GM13977 (cell line): ENCODE measurements around the gene BCKDHA.

Experiments
- DNase-seq: peaks from one replicate; pipeline ENCODE4 v3.0.0; 2012; ENCODE audit warnings: low spot score
- in situ Hi-C: fragments of 300-500 bp; cut with MboI; formaldehyde crosslinking; loops from one replicate; pipeline ENCODE4 v1.12.0; 2022; ENCODE audit warnings: low sequenced_read_pairs, low pct_unique_long_range_greater_than_20kb, mixed read lengths, inconsistent platforms; ENCODE audit not compliant: unreplicated experiment
- TF ChIP-seq, protein P1 (sequence below): IDR thresholded peaks from 2 replicates; pipeline ENCODE4 v1.5.1; 2012; ENCODE audit warnings: mild to moderate bottlenecking, control low read depth; ENCODE audit not compliant: insufficient read depth; ENCODE audit errors: extremely low read depth, missing control alignments

Gene BCKDHA

DNA sequence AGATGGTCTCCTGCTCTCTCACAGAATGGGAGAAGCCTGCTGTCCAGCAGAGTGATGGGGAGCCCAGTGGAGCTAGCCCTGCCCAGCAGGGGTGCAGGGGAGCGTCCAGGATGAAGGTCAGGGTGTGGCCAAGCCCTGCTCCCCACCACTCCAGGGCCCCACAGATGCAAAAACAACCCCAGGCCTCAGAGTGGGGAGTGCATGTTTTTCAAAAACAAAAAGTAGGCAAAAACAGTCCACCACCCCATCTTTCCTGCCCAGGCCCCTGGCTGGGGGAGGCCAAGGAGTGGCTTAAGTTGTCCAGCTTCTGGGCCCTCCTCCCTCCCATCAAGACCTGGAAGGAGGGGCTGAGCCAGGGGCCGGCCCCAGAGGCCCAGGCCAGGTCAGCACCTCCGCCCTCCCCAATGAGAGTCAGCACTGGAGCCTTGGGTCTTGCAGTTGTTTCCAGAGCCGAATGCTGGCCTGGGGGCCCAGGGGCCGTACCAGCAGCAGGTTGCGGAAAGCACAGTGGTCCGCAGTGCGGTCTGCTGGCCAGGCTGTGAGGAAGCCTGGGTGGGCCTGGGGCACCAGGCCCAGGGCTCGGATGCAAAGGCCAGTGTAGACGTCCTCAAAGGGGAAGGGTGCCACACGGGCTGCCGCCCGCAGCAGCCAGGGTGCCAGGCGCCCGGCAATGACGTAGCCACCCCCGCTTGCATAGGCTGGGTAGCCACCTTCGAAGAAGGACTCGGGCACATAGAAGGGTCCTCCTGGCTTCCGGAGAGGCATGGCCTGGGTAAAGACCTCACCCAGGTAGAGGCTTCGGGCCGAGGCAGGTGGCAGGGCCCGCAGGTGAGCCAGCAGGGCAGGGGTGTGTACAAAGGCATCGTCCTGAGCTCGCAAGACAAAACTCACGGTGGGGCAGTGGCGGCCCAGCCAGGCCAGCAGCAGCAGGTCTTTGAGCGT, 27.8 kb downstream of the BCKDHA start:
- TF ChIP-seq, protein P1, sequence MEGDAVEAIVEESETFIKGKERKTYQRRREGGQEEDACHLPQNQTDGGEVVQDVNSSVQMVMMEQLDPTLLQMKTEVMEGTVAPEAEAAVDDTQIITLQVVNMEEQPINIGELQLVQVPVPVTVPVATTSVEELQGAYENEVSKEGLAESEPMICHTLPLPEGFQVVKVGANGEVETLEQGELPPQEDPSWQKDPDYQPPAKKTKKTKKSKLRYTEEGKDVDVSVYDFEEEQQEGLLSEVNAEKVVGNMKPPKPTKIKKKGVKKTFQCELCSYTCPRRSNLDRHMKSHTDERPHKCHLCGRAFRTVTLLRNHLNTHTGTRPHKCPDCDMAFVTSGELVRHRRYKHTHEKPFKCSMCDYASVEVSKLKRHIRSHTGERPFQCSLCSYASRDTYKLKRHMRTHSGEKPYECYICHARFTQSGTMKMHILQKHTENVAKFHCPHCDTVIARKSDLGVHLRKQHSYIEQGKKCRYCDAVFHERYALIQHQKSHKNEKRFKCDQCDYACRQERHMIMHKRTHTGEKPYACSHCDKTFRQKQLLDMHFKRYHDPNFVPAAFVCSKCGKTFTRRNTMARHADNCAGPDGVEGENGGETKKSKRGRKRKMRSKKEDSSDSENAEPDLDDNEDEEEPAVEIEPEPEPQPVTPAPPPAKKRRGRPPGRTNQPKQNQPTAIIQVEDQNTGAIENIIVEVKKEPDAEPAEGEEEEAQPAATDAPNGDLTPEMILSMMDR = no peak
- no peak for DNase-seq
- in situ Hi-C loops = no loop called here

DNA sequence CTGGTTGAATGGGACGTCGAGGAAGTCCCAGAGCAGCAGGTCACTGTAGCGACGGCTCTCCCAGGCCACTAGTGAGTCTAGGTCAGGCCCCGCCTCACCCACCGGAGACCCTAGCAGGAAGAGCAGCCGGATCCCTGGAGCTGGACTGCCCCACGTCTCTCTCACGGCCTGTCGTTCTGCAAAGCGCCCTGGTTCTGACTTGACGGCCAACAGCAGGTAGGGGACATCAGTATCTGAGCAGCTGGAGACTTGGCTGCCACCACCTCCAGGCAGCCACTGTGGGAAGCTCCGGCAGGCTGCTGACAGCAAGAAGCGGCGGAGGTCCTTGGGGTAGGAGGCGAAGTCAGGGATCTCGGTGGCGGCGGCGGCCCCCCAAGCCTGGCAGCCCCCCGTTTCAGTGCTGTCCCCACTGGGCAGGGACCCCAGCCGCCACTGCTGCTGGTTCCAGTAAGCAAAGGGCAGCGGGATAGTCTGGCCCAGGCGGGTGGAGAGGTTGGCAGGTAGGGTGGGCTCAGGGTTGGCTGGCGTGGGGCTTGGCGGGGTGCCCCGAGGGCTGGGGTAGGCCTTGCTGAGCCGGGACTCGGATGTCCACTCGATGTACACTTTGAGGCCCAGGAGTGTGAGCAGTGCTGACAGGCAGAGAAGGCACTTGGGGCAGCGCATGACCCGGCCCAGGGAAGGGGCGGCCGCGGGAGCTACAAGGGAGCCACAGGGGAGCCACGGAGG, 28.7 kb downstream of the BCKDHA start:
- in situ Hi-C loops = no loop called here
- TF ChIP-seq, protein P1 = no peak
- no peak for DNase-seq

DNA sequence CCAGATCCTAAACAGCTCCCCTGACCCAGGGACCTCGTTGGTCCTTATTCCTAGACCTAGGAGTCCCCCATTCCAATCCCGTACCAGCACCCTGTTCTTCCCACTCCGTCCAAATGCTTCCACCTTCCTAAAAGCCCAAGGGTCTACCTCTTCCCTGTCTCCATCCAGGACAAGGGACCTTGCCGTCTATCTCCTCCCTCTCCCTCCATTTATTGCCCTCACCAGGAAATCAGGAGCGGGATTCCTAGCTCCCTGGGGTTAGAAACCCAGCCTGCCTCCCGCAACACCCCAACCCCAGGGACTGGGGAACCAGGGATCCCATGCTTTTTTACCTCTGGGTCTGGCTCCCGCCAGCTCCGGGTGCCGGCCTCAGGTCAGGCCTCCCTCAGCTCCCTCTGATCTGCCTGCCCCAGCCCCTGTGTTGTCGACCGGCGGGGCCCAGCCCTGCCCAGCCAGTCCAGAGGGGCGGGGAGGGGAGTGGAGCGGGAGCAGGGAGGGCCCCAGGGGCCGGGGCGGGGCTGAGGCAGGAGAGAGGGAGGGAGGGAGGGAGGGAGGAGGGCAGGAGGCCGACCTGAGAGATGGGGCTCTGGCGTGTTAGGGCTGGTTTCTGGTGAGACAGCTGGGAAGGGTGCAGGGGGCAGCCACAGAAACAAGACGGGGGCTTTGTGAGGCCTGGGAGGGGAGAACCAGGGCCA, 29.5 kb downstream of the BCKDHA start, which contains the start of gene B3GNT8:
B3GNT8 (minus strand) TSS at position 423 of the 695 bp plus-strand sequence. CDS start 596 bp downstream, outside the sequence.
- peak; percentile 86 for DNase-seq
- in situ Hi-C loops = no loop called here
- TF ChIP-seq, protein P1 = no peak

DNA sequence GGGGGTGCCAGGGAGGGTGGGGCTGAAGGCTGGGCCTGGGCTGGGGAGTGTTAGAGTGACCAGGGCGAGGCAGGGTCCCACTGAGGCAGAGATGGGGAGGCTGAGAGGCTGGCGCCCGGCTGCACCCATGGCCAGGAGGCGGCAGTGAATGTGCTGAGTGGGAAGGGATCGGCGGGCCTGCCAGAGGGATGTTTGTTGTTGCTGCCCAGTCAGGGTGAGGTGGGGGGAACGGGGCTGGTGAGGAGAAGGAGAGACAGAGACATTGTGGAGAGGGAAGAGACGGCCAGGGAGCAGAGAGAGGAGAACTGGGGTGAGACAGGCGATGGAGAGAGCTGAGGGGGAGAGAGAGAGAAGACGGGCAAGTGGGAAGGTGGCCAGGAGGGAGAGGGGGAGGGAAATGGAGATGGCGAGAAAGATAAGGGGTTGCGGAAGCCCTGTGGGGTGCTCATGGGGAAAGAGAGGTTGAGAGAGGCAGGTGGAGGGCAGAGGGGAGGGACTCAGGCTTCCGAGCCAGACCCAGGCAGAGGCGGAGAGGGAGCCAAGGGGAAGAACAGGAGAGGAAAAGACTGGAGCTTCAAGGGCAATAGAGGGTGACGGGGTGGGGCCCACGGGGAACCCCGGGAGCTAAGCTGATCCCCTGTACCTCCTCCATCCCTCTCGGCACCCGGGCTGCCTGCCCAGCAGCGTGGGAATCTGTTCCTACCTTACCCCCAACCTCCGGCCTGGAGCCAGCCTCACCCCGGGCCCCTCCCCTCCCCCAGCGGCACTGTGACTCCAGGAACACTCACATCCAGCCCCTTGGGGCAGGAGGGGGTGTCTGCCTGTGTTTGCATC, 30.2 kb downstream of the BCKDHA start:
- no peak for DNase-seq
- TF ChIP-seq, protein P1 = no peak
- in situ Hi-C loops = no loop called here

DNA sequence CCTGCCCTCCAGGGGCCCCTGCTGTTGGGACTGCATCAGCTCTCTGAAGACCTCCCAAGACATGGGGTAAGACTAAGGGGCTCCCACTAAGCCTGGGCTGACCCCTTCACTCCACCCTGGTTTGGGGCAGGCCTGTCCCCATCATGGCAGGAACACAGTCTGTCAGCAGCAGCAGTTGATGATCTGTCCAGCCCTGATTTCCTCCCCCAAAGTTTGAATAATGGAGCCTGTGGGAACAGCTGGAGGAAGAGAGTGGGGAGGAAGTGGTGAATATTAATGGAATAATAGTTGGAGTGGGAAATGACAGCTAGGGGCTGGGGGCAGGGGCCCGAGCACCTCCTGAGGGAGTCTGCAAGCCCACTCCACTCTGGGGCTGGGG, 30.9 kb downstream of the BCKDHA start:
- TF ChIP-seq, protein P1 = no peak
- DNase-seq = no peak
- in situ Hi-C loops = no loop called here

DNA sequence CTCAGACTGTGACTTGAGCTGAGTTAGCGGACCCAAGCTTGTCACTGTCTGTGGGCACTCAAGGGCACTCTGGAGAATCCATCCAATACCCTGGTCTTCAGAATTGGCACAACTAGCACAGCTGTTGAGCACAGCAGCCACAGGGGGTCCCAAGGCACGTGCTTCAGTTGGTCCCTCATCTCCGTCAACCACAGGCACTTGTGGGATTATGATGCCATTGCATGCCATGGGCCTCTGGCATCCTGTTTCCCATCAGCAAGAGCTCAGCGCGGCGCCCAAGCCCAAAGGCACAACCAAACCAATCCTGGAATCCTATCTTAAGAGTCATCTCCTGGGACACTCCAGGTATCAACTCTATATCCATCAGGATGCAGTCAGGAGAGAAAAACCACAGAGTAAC, 33.3 kb downstream of the BCKDHA start:
- in situ Hi-C loops = no loop called here
- TF ChIP-seq, protein P1 = no peak
- no peak for DNase-seq
